ENCODE results near the gene CLEC2L.

The CLEC2L gene

GRCh38 chr7:139575338-139575680, 51.8 kb downstream of the CLEC2L start:
- DNase-seq (ENCODE audit: low spot score): no peak

GRCh38 chr7:139576179-139576973, 52.9 kb downstream of the CLEC2L start:
- DNase-seq (ENCODE audit: low spot score): no peak

DNA sequence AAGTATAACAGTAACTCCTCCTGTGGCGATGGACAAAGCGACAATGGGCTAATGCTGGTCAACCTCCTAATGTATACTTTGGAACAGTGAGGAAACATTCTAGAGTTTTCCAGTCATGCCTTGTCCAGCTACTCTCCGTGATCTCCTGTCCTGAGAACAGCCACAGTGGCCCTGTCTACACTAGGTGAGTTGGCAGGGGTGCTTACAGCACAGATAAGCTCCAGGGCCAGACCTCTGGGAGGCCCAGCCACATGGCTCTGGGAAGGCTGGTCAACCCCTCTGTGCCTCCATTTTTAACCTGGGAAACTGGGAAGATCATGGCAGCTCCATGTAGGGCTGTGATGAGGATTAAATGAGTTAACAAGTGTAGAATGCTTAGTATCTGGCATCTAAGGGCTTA, 57.0 kb downstream of the CLEC2L start:
- DNase-seq (ENCODE audit: low spot score): no peak

GRCh38 chr7:139582130-139582650, 58.7 kb downstream of the CLEC2L start:
- DNase-seq (ENCODE audit: low spot score): no peak

DNA sequence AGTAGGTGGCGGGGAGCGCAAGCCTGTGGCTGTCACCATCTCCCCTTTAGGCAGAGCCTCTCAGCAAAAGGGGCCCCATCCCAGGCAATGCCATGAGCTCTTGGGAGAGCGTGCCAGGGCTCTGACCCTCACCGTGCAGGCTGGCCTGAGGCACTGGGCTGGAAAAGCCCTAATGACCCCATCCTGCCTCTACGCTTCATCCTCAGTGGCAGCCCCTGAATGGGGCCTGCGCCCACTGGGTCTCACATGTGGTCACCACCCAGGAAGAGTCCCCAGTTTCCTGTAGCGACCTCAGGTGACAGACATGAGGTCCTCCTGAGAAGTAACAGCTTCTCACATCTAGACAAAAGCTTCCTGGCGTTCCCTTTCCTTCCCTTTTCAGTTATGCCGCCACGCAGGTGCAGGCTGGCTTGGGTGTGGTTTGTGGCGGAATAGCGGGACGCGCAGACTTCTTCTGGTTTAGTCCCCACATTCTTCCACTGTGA, 59.2 kb downstream of the CLEC2L start:
- DNase-seq (ENCODE audit: low spot score): no peak

GRCh38 chr7:139583826-139584553, 60.5 kb downstream of the CLEC2L start:
- DNase-seq (ENCODE audit: low spot score): no peak

DNA sequence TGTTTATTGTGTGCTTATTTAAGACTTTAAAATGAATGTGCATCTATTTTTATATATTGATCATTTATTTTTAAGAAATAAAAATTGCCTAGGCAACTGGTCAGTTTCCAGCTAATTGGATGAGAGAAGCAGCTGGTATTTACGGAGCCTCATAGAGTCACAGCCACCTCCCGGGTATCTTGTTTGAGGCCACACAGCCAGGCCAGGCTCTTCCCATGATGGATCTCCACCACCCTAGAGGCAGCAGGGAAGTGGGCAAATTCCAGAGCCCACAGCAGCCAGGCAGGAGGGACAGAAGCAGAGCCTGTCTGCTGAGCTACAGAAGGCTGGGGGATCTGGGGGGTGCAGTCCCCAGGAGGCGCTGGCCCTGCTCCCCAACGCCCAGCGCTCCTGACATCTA, 61.6 kb downstream of the CLEC2L start:
- no peak for DNase-seq (ENCODE audit: low spot score)

- DNase-seq (ENCODE audit: low spot score): no peak
These were observed 62.8 kb downstream of the CLEC2L start for GRCh38 chr7:139586286-139586685.

GRCh38 chr7:139587535-139587934, 64.0 kb downstream of the CLEC2L start:
- no peak for DNase-seq (ENCODE audit: low spot score)

GRCh38 chr7:139588632-139589031, 65.1 kb downstream of the CLEC2L start:
- DNase-seq (ENCODE audit: low spot score): no peak

DNA sequence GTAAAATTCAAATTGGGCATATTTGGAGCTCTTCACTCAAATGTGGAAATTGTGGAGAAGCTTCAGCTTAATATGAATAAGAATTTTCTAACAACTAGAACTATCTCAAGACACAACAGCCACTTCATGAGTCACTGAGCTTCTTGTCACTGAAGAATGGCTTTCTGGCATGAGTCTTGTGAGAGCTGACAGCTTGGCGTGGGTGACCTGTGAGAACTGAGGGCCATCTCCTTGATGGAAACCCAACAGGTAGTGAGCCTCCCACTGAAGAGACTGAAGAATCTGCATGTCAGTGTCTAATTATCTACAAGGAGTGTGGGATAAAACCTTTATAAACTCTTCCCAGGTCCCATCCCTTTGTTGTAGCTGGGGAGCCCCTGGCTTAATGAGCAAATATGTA, 66.0 kb downstream of the CLEC2L start:
- DNase-seq (ENCODE audit: low spot score): no peak

DNA sequence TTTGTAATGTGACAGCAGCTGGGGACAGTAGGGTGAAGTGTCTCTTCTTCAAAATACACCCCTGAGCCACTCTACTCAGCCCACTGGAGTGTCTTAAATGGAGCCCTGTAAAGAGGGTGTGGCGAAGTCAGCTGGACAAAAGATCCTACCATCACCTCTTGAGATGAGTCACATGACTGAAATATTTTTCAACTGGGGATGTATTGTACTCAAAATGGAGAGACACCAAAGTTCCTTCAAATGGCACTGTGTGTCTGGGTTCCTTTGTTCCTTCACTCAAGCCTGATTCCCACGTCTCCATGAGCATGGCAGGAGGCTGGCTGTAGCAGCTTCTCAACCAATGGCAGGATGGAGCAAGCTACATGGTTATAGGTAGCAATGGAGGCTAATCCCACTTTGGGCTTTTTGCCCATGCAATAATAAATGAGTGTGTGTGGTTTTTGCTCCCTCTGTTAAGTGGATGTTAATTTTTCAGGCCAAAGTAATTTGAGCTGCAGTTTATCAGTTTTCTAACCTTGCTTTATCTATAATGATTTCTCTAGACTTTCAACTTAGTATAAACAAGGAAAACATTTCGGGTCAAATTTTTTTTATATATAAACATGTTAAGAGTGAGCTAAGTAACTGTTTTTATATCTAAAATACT, 68.2 kb downstream of the CLEC2L start:
- DNase-seq (ENCODE audit: low spot score): no peak

GRCh38 chr7:139592801-139593461, 69.4 kb downstream of the CLEC2L start:
- DNase-seq (ENCODE audit: low spot score): no peak

DNA sequence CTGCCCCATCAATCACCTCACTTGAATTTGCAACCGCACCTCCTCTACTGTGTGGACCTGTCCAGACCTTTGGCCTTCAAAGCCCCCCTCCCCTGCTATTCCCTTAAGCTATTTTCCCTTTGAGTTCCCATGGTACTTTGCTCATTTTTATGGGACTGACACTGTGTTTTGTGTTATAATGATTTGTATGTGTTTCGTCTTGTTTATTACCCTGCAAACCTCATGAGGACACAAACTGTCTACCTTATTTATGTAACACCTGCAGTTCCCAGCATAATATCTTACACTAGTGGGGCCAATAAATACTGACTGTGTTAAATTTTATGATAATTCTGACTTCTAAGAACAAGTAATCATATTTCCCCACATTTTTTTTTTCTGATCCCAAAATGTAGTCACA, 70.6 kb downstream of the CLEC2L start:
- no peak for DNase-seq (ENCODE audit: low spot score)
